SK-N-SH (cell line): ENCODE results near the gene PTGDS. TPM values are rescaled to one million over a fixed set of nuclear protein-coding genes. Genes with fewer than 3 reads are reported as not detected.

Experiments used
- CTCF ChIA-PET: fragments of 300-600, 350-600 bp; formaldehyde crosslinking; extraction: SDS; loops from one replicate; lab custom pipeline; 2021; lab: Yijun Ruan, JAX
- POLR2A ChIA-PET: fragments of 350-600 bp; sonication (Branson Sonifier 250); formaldehyde crosslinking; extraction: SDS; loops from one replicate; lab custom pipeline; 2020; ENCODE audit warnings: antibody characterized with exemption, inconsistent platforms; lab: Yijun Ruan, JAX
- DNase-seq: peaks from one replicate; pipeline ENCODE4 v3.0.0; 2012
- H2AFZ ChIP-seq: fragments of 200-600 bp; sonication (generic); 2 replicates; pipeline ENCODE4 v1.8.1; 2016; ENCODE audit warnings: antibody characterized with exemption, mild to moderate bottlenecking, low read depth
- H3F3A ChIP-seq: fragments of 200-600 bp; sonication (generic); replicated peaks from 2 replicates; pipeline ENCODE3; 2016; ENCODE audit warnings: antibody characterized with exemption, mild to moderate bottlenecking; ENCODE audit not compliant: insufficient read depth
- H3K27ac ChIP-seq, 2 experiments: fragments of 200-500 bp in 1 of 2; fragments of 200-600 bp in 1 of 2; sonication (Bioruptor generic) in 1 of 2; sonication (generic), shearing (Covaris generic) in 1 of 2; 2 replicates each; pipeline versions ENCODE4 v1.5.1 to v1.6.1; 2014 to 2016; ENCODE audit warnings: low read depth in 2 of 2, inconsistent platforms in 1 of 2, low read length in 1 of 2, mild to moderate bottlenecking in 1 of 2, mixed read lengths in 1 of 2
- H3K27me3 ChIP-seq: fragments of 200-600 bp; sonication (generic), shearing (Covaris generic); 2 replicates; pipeline ENCODE4 v1.6.1; 2016; ENCODE audit warnings: mixed run types; ENCODE audit not compliant: insufficient read depth
- H3K36me3 ChIP-seq, 2 experiments: fragments of 200-500 bp in 1 of 2; fragments of 200-600 bp in 1 of 2; sonication (Bioruptor generic) in 1 of 2; sonication (generic) in 1 of 2; replicated peaks in 1 of 2; 2 replicates each; pipeline versions ENCODE3 to v1.5.1; 2014 to 2016; ENCODE audit warnings: low read length in 1 of 2, mild to moderate bottlenecking in 1 of 2; ENCODE audit not compliant: insufficient read depth in 2 of 2, control insufficient read depth in 1 of 2
- H3K4me1 ChIP-seq, 2 experiments: fragments of 200-500 bp in 1 of 2; fragments of 200-600 bp in 1 of 2; sonication (Bioruptor generic) in 1 of 2; sonication (generic), shearing (Covaris generic) in 1 of 2; 2 replicates each; pipeline versions ENCODE4 v1.5.1 to v1.6.1; 2014 to 2016; ENCODE audit warnings: low read depth in 1 of 2, low read length in 1 of 2, mixed run types in 1 of 2; ENCODE audit not compliant: insufficient read depth in 2 of 2, control insufficient read depth in 1 of 2
- H3K4me2 ChIP-seq: fragments of 200-600 bp; sonication (generic), shearing (Covaris generic); 2 replicates; pipeline ENCODE4 v1.6.1; 2017; ENCODE audit warnings: mixed run types
- H3K4me3 ChIP-seq, 2 experiments: fragments of 200-500 bp in 1 of 2; fragments of 200-600 bp in 1 of 2; sonication (Bioruptor generic) in 1 of 2; sonication (generic), shearing (Covaris generic) in 1 of 2; 2 replicates each; pipeline versions ENCODE4 v1.5.1 to v1.8.1; 2014 to 2016; ENCODE audit warnings: low read depth in 2 of 2, inconsistent platforms in 1 of 2, low read length in 1 of 2, mild to moderate bottlenecking in 1 of 2, mixed read lengths in 1 of 2, moderate library complexity in 1 of 2
- H3K79me2 ChIP-seq: fragments of 200-600 bp; sonication (generic); 2 replicates; pipeline ENCODE4 v1.8.1; 2017; ENCODE audit warnings: mild to moderate bottlenecking; ENCODE audit not compliant: insufficient read depth
- H3K9ac ChIP-seq: fragments of 200-600 bp; sonication (generic); 2 replicates; pipeline ENCODE4 v1.6.1; 2017; ENCODE audit warnings: mixed run types
- H3K9me2 ChIP-seq: fragments of 200-600 bp; sonication (generic); 2 replicates; pipeline ENCODE4 v1.6.1; 2017; ENCODE audit warnings: mixed run types
- H3K9me3 ChIP-seq: fragments of 200-600 bp; sonication (generic); 2 replicates; pipeline ENCODE4 v1.6.1; 2017; ENCODE audit warnings: mixed run types, mild to moderate bottlenecking, moderate library complexity
- H4K20me1 ChIP-seq: fragments of 200-600 bp; sonication (generic); 2 replicates; pipeline ENCODE4 v1.6.1; 2017; ENCODE audit warnings: mild to moderate bottlenecking, mixed run types; ENCODE audit not compliant: insufficient read depth
- EP300 ChIP-seq, 2 experiments: IDR thresholded peaks; 2 replicates each; pipeline versions ENCODE4 v1.4.0 to v1.6.1; 2012; ENCODE audit warnings: borderline replicate concordance in 1 of 2, low read depth in 1 of 2, low read length in 1 of 2
- EZH2phosphoT487 ChIP-seq: fragments of 200-600 bp; sonication (generic); IDR thresholded peaks from 2 replicates; pipeline ENCODE4 v1.6.1; 2017; ENCODE audit warnings: low read depth, mixed run types, mild to moderate bottlenecking, antibody characterized with exemption, moderate library complexity, borderline replicate concordance
- GATA2 ChIP-seq: sonication (generic); formaldehyde crosslinking; IDR thresholded peaks from 2 replicates; pipeline ENCODE4 v1.5.0; 2020; ENCODE audit warnings: mild to moderate bottlenecking, missing genetic modification reagents
- JUND ChIP-seq: IDR thresholded peaks from 2 replicates; pipeline ENCODE4 v1.4.0; 2012
- NFIC ChIP-seq: IDR thresholded peaks from 2 replicates; pipeline ENCODE4 v1.4.0; 2012; ENCODE audit warnings: borderline replicate concordance
- RAD21 ChIP-seq: IDR thresholded peaks from 2 replicates; pipeline ENCODE4 v1.6.1; 2012; ENCODE audit warnings: mild to moderate bottlenecking, low read length
- RXRA ChIP-seq: IDR thresholded peaks from 2 replicates; pipeline ENCODE4 v1.4.0; 2012; ENCODE audit warnings: low read depth, mild to moderate bottlenecking, borderline replicate concordance
- SIN3A ChIP-seq: IDR thresholded peaks from 2 replicates; pipeline ENCODE4 v1.6.1; 2012; ENCODE audit warnings: low read depth, mild to moderate bottlenecking, low read length, moderate library complexity, borderline replicate concordance
- SMC3 ChIP-seq: IDR thresholded peaks from 2 replicates; pipeline ENCODE4 v1.6.1; 2012; ENCODE audit warnings: low read depth, low read length, improper control_type of control experiment
- TAF1 ChIP-seq: IDR thresholded peaks from 2 replicates; pipeline ENCODE4 v1.6.1; 2012; ENCODE audit warnings: low read depth, mild to moderate bottlenecking, low read length, moderate library complexity, borderline replicate concordance
- WGBS: methylation state at CpG from one replicate; pipeline ENCODE4 v1.1.6; 2017; ENCODE audit warnings: low lambda C conversion rate; 5-methylcytosine and 5-hydroxymethylcytosine counted together
- polyA plus RNA-seq, 3 experiments: library from polyadenylated mRNA; depleted of rRNA; stranded (reverse); fragments of >200 nt; gene quantifications; 2 replicates each; pipeline ENCODE4 v1.2.3, GENCODE V29; 2012
- TF ChIP-seq, protein P1 (sequence below): IDR thresholded peaks from 2 replicates; pipeline ENCODE4; 2012
- TF ChIP-seq, protein P2 (sequence below): fragments of 200-600 bp; sonication (generic); IDR thresholded peaks from 2 replicates; pipeline ENCODE4 v1.6.1; 2017; ENCODE audit warnings: antibody characterized with exemption, mild to moderate bottlenecking, moderate library complexity
- TF ChIP-seq, protein P3 (sequence below): fragments of 150-350 bp; IDR thresholded peaks from 2 replicates; pipeline ENCODE4 v1.6.1; 2016; ENCODE audit warnings: mild to moderate bottlenecking, low read depth, low read length

Gene PTGDS
- polyA plus RNA-seq, 1 of the 3 experiments (the other 2 are of a cell fraction): not detected

DNA sequence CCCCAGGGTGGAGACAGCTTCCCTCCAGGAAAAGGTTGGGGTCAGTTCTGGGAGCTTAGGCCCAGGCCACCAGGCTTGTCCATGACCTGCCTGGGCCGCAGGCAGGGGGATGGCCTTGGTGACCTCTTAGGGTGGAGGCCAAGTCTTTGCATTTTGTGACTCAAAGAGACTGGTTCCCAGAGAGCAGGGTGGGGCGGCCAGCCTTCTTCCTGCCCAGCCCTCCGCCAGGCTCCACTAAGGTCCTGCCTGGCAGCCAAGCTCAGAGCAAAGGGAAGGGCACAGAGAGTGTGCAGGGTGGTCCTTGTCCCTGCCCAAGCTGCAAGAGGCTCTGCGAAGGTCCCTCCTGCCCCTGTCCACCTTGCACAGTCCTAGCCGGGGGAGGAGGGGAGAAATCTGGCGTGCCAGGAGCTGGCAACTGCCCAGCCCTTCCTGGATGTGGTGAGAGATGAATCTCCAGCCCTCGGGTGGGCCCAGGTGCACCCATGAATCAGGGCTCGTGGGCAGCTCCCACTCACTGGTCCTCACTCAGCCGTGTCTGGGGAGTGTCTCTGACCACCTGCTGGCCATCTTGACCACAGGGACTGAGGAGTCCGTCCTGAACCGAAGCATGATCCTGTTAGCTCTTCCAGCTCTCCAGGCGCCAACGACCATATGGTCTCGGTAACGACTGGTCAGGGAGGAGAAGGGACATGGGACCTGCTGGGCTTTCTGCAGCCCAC, 2.3 kb upstream of the PTGDS start:
- Histone ChIP-seq H3K9me3 (no peaks in the 10 kb centered on the region), H2AFZ (no peak overlapping the region), H3K27me3 (no peaks in the 10 kb centered on the region), H3K9me2 (no peaks in the 10 kb centered on the region), H3K27ac (no peak overlapping the region), H3K4me2 (no peak overlapping the region), H3K79me2 (no peaks in the 10 kb centered on the region), H4K20me1 (no peaks in the 10 kb centered on the region), H3K4me3 (no peak overlapping the region), H3F3A (peaks cover 4% of the 10 kb centered on the region), H3K9ac (no peak overlapping the region), H3K36me3 (no peaks in the 10 kb centered on the region), H3K4me1 (peaks cover 0 to 25% of the 10 kb centered on the region in 2 experiments; a peak in 1 of 4 replicates)
- ChIA-PET CTCF (interaction anchor here (1.1 to 4.4 kb wide), 3 partner anchors 27 to 60 kb away, joined by 4 to 24 read pairs (median 4); no protein-coding TSS in a partner anchor), POLR2A (interaction anchor here (0.5 kb wide), 1 partner anchor 25 kb away, joined by 3 read pairs; no protein-coding TSS in a partner anchor)
- no peak for TF ChIP-seq TAF1
- DNase-seq: no peak
- WGBS: 76% methylated on average over 8 of the region's 15 CpGs

DNA sequence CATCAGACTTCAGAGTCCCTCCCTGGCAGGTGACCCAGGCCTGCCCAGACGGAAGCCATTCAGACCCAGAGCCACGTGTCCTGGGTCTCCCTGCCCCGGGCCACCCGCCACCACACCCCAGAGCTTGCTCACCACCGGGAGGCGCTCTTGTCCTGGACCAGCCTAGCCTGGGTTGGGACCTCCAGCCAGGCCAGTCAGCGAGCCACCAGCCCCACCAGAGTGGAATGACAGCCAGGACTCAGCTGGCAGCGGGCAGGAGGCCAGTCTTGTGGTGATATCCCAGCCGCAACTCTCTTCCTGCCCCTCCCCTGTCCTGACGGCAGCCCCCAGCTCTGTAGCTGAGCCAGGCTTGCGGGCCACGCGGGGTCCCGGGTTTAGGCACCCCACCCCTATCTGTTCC, 1.7 kb upstream of the PTGDS start:
- no peak overlapping the region for H3K9ac ChIP-seq
- H3K4me3 ChIP-seq: no peak overlapping the region
- peaks cover 0 to 25% of the 10 kb centered on the region in 2 experiments; a peak in 1 of 4 replicates for H3K4me1 ChIP-seq
- no peaks in the 10 kb centered on the region for H3K27me3 ChIP-seq
- H2AFZ ChIP-seq: no peak overlapping the region
- ChIA-PET POLR2A (no interaction called here), CTCF (interaction anchor here (1.1 to 4.4 kb wide), 5 partner anchors 28 to 218 kb away, joined by 4 to 24 read pairs (median 4); partner anchors contain the start of genes ABCA2 and LCN8)
- H3K79me2 ChIP-seq: no peaks in the 10 kb centered on the region
- TF ChIP-seq, protein P1, sequence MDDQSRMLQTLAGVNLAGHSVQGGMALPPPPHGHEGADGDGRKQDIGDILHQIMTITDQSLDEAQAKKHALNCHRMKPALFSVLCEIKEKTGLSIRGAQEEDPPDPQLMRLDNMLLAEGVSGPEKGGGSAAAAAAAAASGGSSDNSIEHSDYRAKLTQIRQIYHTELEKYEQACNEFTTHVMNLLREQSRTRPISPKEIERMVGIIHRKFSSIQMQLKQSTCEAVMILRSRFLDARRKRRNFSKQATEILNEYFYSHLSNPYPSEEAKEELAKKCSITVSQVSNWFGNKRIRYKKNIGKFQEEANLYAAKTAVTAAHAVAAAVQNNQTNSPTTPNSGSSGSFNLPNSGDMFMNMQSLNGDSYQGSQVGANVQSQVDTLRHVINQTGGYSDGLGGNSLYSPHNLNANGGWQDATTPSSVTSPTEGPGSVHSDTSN: no peak
- TF ChIP-seq, protein P2, sequence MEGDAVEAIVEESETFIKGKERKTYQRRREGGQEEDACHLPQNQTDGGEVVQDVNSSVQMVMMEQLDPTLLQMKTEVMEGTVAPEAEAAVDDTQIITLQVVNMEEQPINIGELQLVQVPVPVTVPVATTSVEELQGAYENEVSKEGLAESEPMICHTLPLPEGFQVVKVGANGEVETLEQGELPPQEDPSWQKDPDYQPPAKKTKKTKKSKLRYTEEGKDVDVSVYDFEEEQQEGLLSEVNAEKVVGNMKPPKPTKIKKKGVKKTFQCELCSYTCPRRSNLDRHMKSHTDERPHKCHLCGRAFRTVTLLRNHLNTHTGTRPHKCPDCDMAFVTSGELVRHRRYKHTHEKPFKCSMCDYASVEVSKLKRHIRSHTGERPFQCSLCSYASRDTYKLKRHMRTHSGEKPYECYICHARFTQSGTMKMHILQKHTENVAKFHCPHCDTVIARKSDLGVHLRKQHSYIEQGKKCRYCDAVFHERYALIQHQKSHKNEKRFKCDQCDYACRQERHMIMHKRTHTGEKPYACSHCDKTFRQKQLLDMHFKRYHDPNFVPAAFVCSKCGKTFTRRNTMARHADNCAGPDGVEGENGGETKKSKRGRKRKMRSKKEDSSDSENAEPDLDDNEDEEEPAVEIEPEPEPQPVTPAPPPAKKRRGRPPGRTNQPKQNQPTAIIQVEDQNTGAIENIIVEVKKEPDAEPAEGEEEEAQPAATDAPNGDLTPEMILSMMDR: peak; percentile 21
- WGBS: 83% methylated on average over 6 of the region's 14 CpGs
- no peaks in the 10 kb centered on the region for H3K36me3 ChIP-seq
- no peaks in the 10 kb centered on the region for H4K20me1 ChIP-seq
- H3K4me2 ChIP-seq: no peak overlapping the region
- peaks cover 4% of the 10 kb centered on the region for H3F3A ChIP-seq
- no peak overlapping the region for H3K27ac ChIP-seq
- no peak for DNase-seq
- H3K9me3 ChIP-seq: no peaks in the 10 kb centered on the region
- H3K9me2 ChIP-seq: no peaks in the 10 kb centered on the region

DNA sequence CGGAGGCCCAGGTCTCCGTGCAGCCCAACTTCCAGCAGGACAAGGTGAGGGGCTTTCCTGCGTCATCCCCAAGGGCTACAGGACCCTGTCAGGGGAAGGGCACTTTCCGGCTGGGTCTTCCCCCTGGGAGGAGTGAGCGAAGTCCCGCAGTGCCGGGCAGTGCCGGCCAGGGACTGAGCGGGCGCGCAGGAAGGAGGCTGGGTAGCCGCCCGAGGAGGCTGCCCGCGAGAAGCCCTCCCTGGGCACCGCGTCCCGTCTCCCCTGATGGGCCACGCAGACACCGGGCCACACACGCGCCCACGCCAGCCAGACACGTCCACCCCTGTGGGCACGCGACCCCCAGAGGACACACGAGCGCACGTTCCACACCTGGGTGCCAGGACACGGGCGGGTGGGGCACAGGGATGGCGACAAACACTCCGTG, 357 bp downstream of the PTGDS start:
- Histone ChIP-seq H3K4me1 (peaks cover 0 to 23% of the 10 kb centered on the region in 2 experiments; a peak in 1 of 4 replicates), H4K20me1 (no peaks in the 10 kb centered on the region), H3K9me2 (no peaks in the 10 kb centered on the region), H3K4me3 (peak overlapping the region; percentile 43 to 47; a peak in 3 of 4 replicates), H2AFZ (peak overlapping the region; percentile 70; the same call in 1 of the 2 replicates), H3K27ac (no peak overlapping the region; a peak in 1 of 4 replicates), H3F3A (peaks cover 4% of the 10 kb centered on the region), H3K36me3 (no peaks in the 10 kb centered on the region), H3K4me2 (peak overlapping the region; percentile 71; the same call in 1 of the 2 replicates), H3K9me3 (no peaks in the 10 kb centered on the region), H3K9ac (no peak overlapping the region), H3K79me2 (no peaks in the 10 kb centered on the region), H3K27me3 (no peaks in the 10 kb centered on the region)
- ChIA-PET POLR2A (interaction anchor here (1.0 kb wide), 1 partner anchor 25 kb away, joined by 4 read pairs; the partner anchor contains the start of gene LCN12), CTCF (interaction anchor here (1.0 to 1.8 kb wide), 4 partner anchors 13 to 51 kb away, joined by 3 to 9 read pairs (median 4); partner anchors contain the start of gene ABCA2)
- WGBS: 82% methylated on average over 13 of the region's 33 CpGs
- no peak for DNase-seq
- TF ChIP-seq GATA2: no peak
- TF ChIP-seq RXRA: no peak
- no peak for TF ChIP-seq EP300 (IDR thresholded peaks at IDR 0.05; ENCODE audit: borderline replicate concordance in 1 of 2, low read depth in 1 of 2, low read length in 1 of 2)
- no peak for TF ChIP-seq SMC3
- TF ChIP-seq, protein P3, sequence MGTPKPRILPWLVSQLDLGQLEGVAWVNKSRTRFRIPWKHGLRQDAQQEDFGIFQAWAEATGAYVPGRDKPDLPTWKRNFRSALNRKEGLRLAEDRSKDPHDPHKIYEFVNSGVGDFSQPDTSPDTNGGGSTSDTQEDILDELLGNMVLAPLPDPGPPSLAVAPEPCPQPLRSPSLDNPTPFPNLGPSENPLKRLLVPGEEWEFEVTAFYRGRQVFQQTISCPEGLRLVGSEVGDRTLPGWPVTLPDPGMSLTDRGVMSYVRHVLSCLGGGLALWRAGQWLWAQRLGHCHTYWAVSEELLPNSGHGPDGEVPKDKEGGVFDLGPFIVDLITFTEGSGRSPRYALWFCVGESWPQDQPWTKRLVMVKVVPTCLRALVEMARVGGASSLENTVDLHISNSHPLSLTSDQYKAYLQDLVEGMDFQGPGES: no peak
- no peak for TF ChIP-seq SIN3A
- no peak for TF ChIP-seq EZH2phosphoT487
- no peak for TF ChIP-seq NFIC
- no peak for TF ChIP-seq RAD21
- TF ChIP-seq, protein P1: no peak
- no peak for TF ChIP-seq JUND
